ENCODE results near the gene SGCD.

DNA sequence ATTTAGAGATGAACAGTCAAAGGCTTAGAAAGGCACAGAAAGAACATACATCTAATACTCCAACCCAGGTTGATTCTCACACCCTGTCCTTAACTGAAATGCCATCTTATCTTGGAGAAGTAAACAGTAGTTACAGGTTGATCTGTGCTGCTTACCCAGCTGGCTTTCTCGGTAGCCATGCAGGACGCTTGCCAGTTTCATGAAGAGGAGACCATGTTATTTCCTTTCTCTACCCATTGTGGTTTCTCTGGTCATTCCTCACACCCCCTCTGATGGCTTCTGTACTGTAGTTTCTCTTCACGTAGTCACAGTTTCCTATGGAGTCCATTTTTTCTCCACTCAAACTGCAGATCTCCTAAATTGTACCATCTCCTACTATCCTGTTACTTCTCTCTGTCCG lies 206.0 kb downstream of the SGCD start:
- TF ChIP-seq, protein P1, sequence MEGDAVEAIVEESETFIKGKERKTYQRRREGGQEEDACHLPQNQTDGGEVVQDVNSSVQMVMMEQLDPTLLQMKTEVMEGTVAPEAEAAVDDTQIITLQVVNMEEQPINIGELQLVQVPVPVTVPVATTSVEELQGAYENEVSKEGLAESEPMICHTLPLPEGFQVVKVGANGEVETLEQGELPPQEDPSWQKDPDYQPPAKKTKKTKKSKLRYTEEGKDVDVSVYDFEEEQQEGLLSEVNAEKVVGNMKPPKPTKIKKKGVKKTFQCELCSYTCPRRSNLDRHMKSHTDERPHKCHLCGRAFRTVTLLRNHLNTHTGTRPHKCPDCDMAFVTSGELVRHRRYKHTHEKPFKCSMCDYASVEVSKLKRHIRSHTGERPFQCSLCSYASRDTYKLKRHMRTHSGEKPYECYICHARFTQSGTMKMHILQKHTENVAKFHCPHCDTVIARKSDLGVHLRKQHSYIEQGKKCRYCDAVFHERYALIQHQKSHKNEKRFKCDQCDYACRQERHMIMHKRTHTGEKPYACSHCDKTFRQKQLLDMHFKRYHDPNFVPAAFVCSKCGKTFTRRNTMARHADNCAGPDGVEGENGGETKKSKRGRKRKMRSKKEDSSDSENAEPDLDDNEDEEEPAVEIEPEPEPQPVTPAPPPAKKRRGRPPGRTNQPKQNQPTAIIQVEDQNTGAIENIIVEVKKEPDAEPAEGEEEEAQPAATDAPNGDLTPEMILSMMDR (tag by site-specific recombination; IDR thresholded peaks at IDR 0.05) = no peak
- TF ChIP-seq, protein P2, sequence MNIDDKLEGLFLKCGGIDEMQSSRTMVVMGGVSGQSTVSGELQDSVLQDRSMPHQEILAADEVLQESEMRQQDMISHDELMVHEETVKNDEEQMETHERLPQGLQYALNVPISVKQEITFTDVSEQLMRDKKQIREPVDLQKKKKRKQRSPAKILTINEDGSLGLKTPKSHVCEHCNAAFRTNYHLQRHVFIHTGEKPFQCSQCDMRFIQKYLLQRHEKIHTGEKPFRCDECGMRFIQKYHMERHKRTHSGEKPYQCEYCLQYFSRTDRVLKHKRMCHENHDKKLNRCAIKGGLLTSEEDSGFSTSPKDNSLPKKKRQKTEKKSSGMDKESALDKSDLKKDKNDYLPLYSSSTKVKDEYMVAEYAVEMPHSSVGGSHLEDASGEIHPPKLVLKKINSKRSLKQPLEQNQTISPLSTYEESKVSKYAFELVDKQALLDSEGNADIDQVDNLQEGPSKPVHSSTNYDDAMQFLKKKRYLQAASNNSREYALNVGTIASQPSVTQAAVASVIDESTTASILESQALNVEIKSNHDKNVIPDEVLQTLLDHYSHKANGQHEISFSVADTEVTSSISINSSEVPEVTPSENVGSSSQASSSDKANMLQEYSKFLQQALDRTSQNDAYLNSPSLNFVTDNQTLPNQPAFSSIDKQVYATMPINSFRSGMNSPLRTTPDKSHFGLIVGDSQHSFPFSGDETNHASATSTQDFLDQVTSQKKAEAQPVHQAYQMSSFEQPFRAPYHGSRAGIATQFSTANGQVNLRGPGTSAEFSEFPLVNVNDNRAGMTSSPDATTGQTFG (tag by site-specific recombination; IDR thresholded peaks at IDR 0.05; ENCODE audit: borderline replicate concordance) = no peak
- TF ChIP-seq KLF10 (tag by site-specific recombination; IDR thresholded peaks at IDR 0.05) (no peak), ZNF394 (tag by site-specific recombination; IDR thresholded peaks at IDR 0.05; ENCODE audit: borderline replicate concordance) (no peak), ZBTB44 (tag by site-specific recombination; IDR thresholded peaks at IDR 0.05) (no peak), ZFP69B (tag by site-specific recombination; IDR thresholded peaks at IDR 0.05) (no peak), ZNF664 (tag by site-specific recombination; IDR thresholded peaks at IDR 0.05) (no peak), TCF7L2 (IDR thresholded peaks at IDR 0.05; ENCODE audit: borderline replicate concordance, low read depth, low read length) (no peak)

Measured in HEK293 (cell line).